ENCODE results near the gene SIKE1.
"Not testable (repeated sequence)": the region's sequence is repeated elsewhere in the genome, so short reads cannot be mapped to it uniquely, and the experiment has no call there.

- TF ChIP-seq SP1, ZNF384 (IDR thresholded peaks at IDR 0.05): not testable (repeated sequence)
These were observed 49.6 kb upstream of the SIKE1 start for GRCh38 chr1:114830075-114830474.
